Kidney (tissue), 14 donors: ENCODE results near the gene GRM7. TPM values are rescaled to one million over a fixed set of nuclear protein-coding genes. Genes with fewer than 3 reads are reported as not detected.

Source experiments
- DNase-seq, 5 donors: peaks; one replicate each; pipeline ENCODE4 v3.0.0-alpha.2; 2013 to 2020
- FAIRE-seq: peaks from 2 replicates; lab custom pipeline; 2012; peaks lifted over from hg19 to GRCh38; lab: Jason Lieb, UNC
- H3K27ac ChIP-seq, 2 donors: one replicate each; pipeline ENCODE4 v1.7.0; 2013; ENCODE audit warnings: low read depth in 2 of 2, low read length in 2 of 2, inconsistent platforms in 1 of 2
- H3K27me3 ChIP-seq: one replicate; pipeline ENCODE4 v1.7.1; 2013; ENCODE audit warnings: low read length, inconsistent platforms; ENCODE audit not compliant: control insufficient read depth, insufficient read depth
- H3K36me3 ChIP-seq, 3 donors: one replicate each; pipeline versions ENCODE4 v1.7.0 to v1.7.1; 2013; ENCODE audit warnings: low read length in 3 of 3, control low read depth in 1 of 3, inconsistent platforms in 1 of 3; ENCODE audit not compliant: insufficient read depth in 3 of 3, control insufficient read depth in 2 of 3
- H3K4me1 ChIP-seq, 3 donors: one replicate each; pipeline versions ENCODE4 v1.7.0 to v1.7.1; 2013; ENCODE audit warnings: low read length in 3 of 3, inconsistent platforms in 1 of 3, low read depth in 1 of 3; ENCODE audit not compliant: control insufficient read depth in 2 of 3, insufficient read depth in 2 of 3
- H3K4me3 ChIP-seq, 3 donors: one replicate each; pipeline versions ENCODE4 v1.7.0 to v1.8.1; 2013; ENCODE audit warnings: low read length in 3 of 3, control low read depth in 1 of 3, inconsistent platforms in 1 of 3
- H3K9ac ChIP-seq, 3 donors: one replicate each; pipeline versions ENCODE4 v1.7.0 to v1.7.1; 2013; ENCODE audit warnings: low read length in 3 of 3, control low read depth in 1 of 3, inconsistent platforms in 1 of 3
- H3K9me3 ChIP-seq, 3 donors: one replicate each; pipeline versions ENCODE4 v1.7.0 to v1.7.1; 2013; ENCODE audit warnings: low read length in 3 of 3, control low read depth in 1 of 3, inconsistent platforms in 1 of 3; ENCODE audit not compliant: control insufficient read depth in 2 of 3, insufficient read depth in 1 of 3
- CTCF ChIP-seq: IDR thresholded peaks from 3 replicates; pipeline ENCODE4 v1.5.1; 2012; ENCODE audit warnings: mild to moderate bottlenecking, moderate library complexity, borderline replicate concordance; ENCODE audit not compliant: insufficient read depth; ENCODE audit errors: extremely low read depth
- intact Hi-C: fragments of 100-400 bp; cut with DNase I; formaldehyde crosslinking; loops from one replicate; pipeline ENCODE4 v1.11.1; 2022
- polyA plus RNA-seq: library from polyadenylated mRNA; stranded (reverse); fragments of 350-450 nt; fragmentation: Illumina TruSeq; extraction: RNeasy Lipid Tissue Mini Kit (QIAGEN cat#74804); gene quantifications from one replicate; pipeline ENCODE4 v1.2.3, GENCODE V29; 2014; ENCODE audit warnings: low read depth, low replicate concordance; ENCODE audit not compliant: insufficient read depth
- total RNA-seq: library from RNA; stranded (reverse); fragmentation: NEBNext Ultra II Directional; extraction: Animal tissue kit (Norgen Biotek cat#: 25700); gene quantifications from one replicate; pipeline ENCODE4 v1.2.1, GENCODE V29; 2021
- donor health status: control.
- donor health status: control.
- donor health status: control.
- donor health status: control.
- donor health status: control.
- donor health status: DM: yes; HTN: yes; CAD: no.
- donor health status: Normal renal cell carcinoma (clear cell type).

Gene GRM7
- total and polyA plus RNA-seq, 2 donors from 2014 or later = 0.16 TPM; not detected in 1

- Histone ChIP-seq H3K9ac (no peak overlapping the region), H3K4me1 (no peaks in the 10 kb centered on the region), H3K36me3 (no peaks in the 10 kb centered on the region), H3K27me3 (no peaks in the 10 kb centered on the region), H3K9me3 (no peaks in the 10 kb centered on the region), H3K27ac (no peak overlapping the region), H3K4me3 (no peak overlapping the region)
- FAIRE-seq (no peak), DNase-seq (no peak)
- TF ChIP-seq CTCF = no peak
- intact Hi-C loops = no loop called here
Observed at GRCh38 chr3:7567160-7567559, 706.2 kb downstream of the GRM7 start.

- no peak for FAIRE-seq
- Histone ChIP-seq H3K27ac (no peak overlapping the region), H3K4me1 (no peaks in the 10 kb centered on the region), H3K9me3 (no peaks in the 10 kb centered on the region), H3K27me3 (no peaks in the 10 kb centered on the region), H3K4me3 (no peak overlapping the region), H3K9ac (no peak overlapping the region), H3K36me3 (no peaks in the 10 kb centered on the region)
- TF ChIP-seq CTCF = no peak
- DNase-seq = peak in 1 of 5 donors; percentile 57
- intact Hi-C loops = no loop called here
Observed at GRCh38 chr3:7568526-7569184, 707.7 kb downstream of the GRM7 start.

- no peak for DNase-seq
- Histone ChIP-seq H3K36me3 (no peaks in the 10 kb centered on the region), H3K4me1 (no peaks in the 10 kb centered on the region), H3K4me3 (no peak overlapping the region), H3K27ac (no peak overlapping the region), H3K27me3 (no peaks in the 10 kb centered on the region), H3K9ac (no peak overlapping the region), H3K9me3 (no peaks in the 10 kb centered on the region)
- intact Hi-C loops = no loop called here
- TF ChIP-seq CTCF = no peak
- FAIRE-seq = no peak
Observed at GRCh38 chr3:7573330-7573729, 712.4 kb downstream of the GRM7 start.

GRCh38 chr3:7574435-7574834, 713.5 kb downstream of the GRM7 start:
- Histone ChIP-seq H3K36me3 (no peaks in the 10 kb centered on the region), H3K4me3 (no peak overlapping the region), H3K4me1 (no peaks in the 10 kb centered on the region), H3K9me3 (no peaks in the 10 kb centered on the region), H3K9ac (no peak overlapping the region), H3K27me3 (no peaks in the 10 kb centered on the region), H3K27ac (no peak overlapping the region)
- no peak for FAIRE-seq
- TF ChIP-seq CTCF = no peak
- no peak for DNase-seq
- intact Hi-C loops = no loop called here
